CD14-positive monocyte (primary cell): Measurements from ENCODE around the gene GCC2. TPM values are rescaled to one million over a fixed set of nuclear protein-coding genes. Genes with fewer than 3 reads are reported as not detected.
"Not testable (repeated sequence)": the region's sequence is repeated elsewhere in the genome, so short reads cannot be mapped to it uniquely, and the experiment has no call there.

Experiments used
- DNase-seq, 3 donors: peaks; one replicate each; pipeline ENCODE4 v3.0.0-alpha.2; 2011 to 2022
- H2AFZ ChIP-seq: 2 replicates; pipeline ENCODE4 v1.6.0; 2012; ENCODE audit warnings: mild to moderate bottlenecking, low read depth, low read length, inconsistent platforms; ENCODE audit not compliant: insufficient read depth, poor library complexity, severe bottlenecking
- H3K27ac ChIP-seq, 2 donors: 1 replicate in 1 of 2; 2 replicates in 1 of 2; pipeline ENCODE4 v1.5.1; 2012 to 2013; ENCODE audit warnings: low read length in 2 of 2, control low read depth in 1 of 2, inconsistent platforms in 1 of 2, low read depth in 1 of 2, mild to moderate bottlenecking in 1 of 2
- H3K27me3 ChIP-seq, 2 donors: one replicate each; pipeline versions ENCODE4 v1.6.0 to v1.6.1; 2011 to 2013; ENCODE audit warnings: low read length in 2 of 2; ENCODE audit not compliant: control insufficient read depth in 2 of 2, insufficient read depth in 2 of 2
- H3K36me3 ChIP-seq, 2 donors: replicated peaks in 1 of 2; 1 replicate in 1 of 2; 2 replicates in 1 of 2; pipeline versions ENCODE4 v1.5.1 to v1.6.1; 2012 to 2013; ENCODE audit warnings: low read length in 2 of 2, control low read depth in 1 of 2, inconsistent platforms in 1 of 2, mild to moderate bottlenecking in 1 of 2; ENCODE audit not compliant: insufficient read depth in 2 of 2, control insufficient read depth in 1 of 2
- H3K4me1 ChIP-seq, 2 donors: 1 replicate in 1 of 2; 2 replicates in 1 of 2; pipeline versions ENCODE4 v1.5.1 to v1.6.1; 2012 to 2013; ENCODE audit warnings: low read length in 2 of 2, control low read depth in 1 of 2, inconsistent platforms in 1 of 2, mild to moderate bottlenecking in 1 of 2, moderate library complexity in 1 of 2; ENCODE audit not compliant: insufficient read depth in 2 of 2, control insufficient read depth in 1 of 2
- H3K4me2 ChIP-seq: replicated peaks from 2 replicates; pipeline ENCODE3; 2012; ENCODE audit warnings: low read length, moderate library complexity, mild to moderate bottlenecking; ENCODE audit not compliant: poor library complexity, severe bottlenecking; ENCODE audit errors: extremely low read depth
- H3K4me3 ChIP-seq, 3 experiments: fragments of 200-600 bp in 1 of 3; sonication (generic) in 1 of 3; replicated peaks in 1 of 3; 1 replicate in 2 of 3; 2 replicates in 1 of 3; pipeline ENCODE4 v1.5.1; 2011 to 2013; ENCODE audit warnings: low read length in 3 of 3, mild to moderate bottlenecking in 3 of 3, control low read depth in 2 of 3, low read depth in 2 of 3, inconsistent platforms in 1 of 3, moderate library complexity in 1 of 3
- H3K79me2 ChIP-seq: 2 replicates; pipeline ENCODE4 v1.6.0; 2012; ENCODE audit warnings: mild to moderate bottlenecking, control low read depth, inconsistent platforms, low read length, moderate library complexity; ENCODE audit not compliant: insufficient read depth
- H3K9ac ChIP-seq: 2 replicates; pipeline ENCODE4 v1.6.0; 2017; ENCODE audit warnings: low read length, mild to moderate bottlenecking; ENCODE audit not compliant: insufficient read depth, poor library complexity, severe bottlenecking
- H3K9me3 ChIP-seq, 2 donors: replicated peaks in 1 of 2; 1 replicate in 1 of 2; 2 replicates in 1 of 2; pipeline versions ENCODE4 v1.5.1 to v1.6.1; 2012 to 2013; ENCODE audit warnings: low read length in 2 of 2, control low read depth in 1 of 2; ENCODE audit not compliant: control insufficient read depth in 1 of 2, insufficient read depth in 1 of 2
- H4K20me1 ChIP-seq: 2 replicates; pipeline ENCODE4 v1.6.0; 2012; ENCODE audit warnings: mild to moderate bottlenecking, low read length, control low read depth, moderate library complexity; ENCODE audit not compliant: insufficient read depth
- H3K27ac Mint-ChIP-seq, 7 donors: one replicate each; pipeline ENCODE4 v1.8.0; 2020; ENCODE audit warnings: mild to moderate bottlenecking in 7 of 7, mixed read lengths in 7 of 7, moderate library complexity in 6 of 7, inconsistent platforms in 2 of 7
- H3K27me3 Mint-ChIP-seq, 3 donors: one replicate each; pipeline ENCODE4 v1.8.0; 2021 to 2022; ENCODE audit warnings: low read depth in 3 of 3, mild to moderate bottlenecking in 3 of 3, mixed read lengths in 3 of 3, moderate library complexity in 3 of 3, inconsistent platforms in 1 of 3
- H3K36me3 Mint-ChIP-seq, 2 donors: one replicate each; pipeline ENCODE4 v1.8.0; 2020; ENCODE audit warnings: mixed read lengths in 2 of 2, inconsistent platforms in 1 of 2, mild to moderate bottlenecking in 1 of 2
- H3K4me1 Mint-ChIP-seq: one replicate; pipeline ENCODE4 v1.8.0; 2020; ENCODE audit warnings: mild to moderate bottlenecking, mixed read lengths
- H3K4me3 Mint-ChIP-seq, 2 donors: one replicate each; pipeline ENCODE4 v1.8.0; 2020; ENCODE audit warnings: mild to moderate bottlenecking in 2 of 2, mixed read lengths in 2 of 2, moderate library complexity in 1 of 2
- H3K9me3 Mint-ChIP-seq, 7 donors: one replicate each; pipeline ENCODE4 v1.8.0; 2020 to 2022; ENCODE audit warnings: mixed read lengths in 7 of 7, mild to moderate bottlenecking in 6 of 7, moderate library complexity in 6 of 7, inconsistent platforms in 2 of 7
- WGBS: methylation state at CpG from one replicate; pipeline ENCODE4 v1.1.5; 2013; ENCODE audit warnings: missing lambda C conversion rate; ENCODE audit not compliant: insufficient coverage; 5-methylcytosine and 5-hydroxymethylcytosine counted together
- intact Hi-C, 2 donors: fragments of 100-400 bp; cut with micrococcal nuclease; formaldehyde crosslinking; loops; one replicate each; pipeline versions ENCODE4 v1.15.0 to v1.15.1; 2023
- polyA plus RNA-seq, 3 donors: library from polyadenylated mRNA; depleted of rRNA in 1 of 3; unstranded in 2 of 3; stranded (reverse) in 1 of 3; fragments of 300-500 nt in 2 of 3; fragments of >200 nt in 1 of 3; fragmentation: Illumina TruSeq in 2 of 3; gene quantifications; 1 replicate in 2 of 3; 2 replicates in 1 of 3; pipeline ENCODE4 v1.2.3, GENCODE V29; 2012 to 2021
- TF ChIP-seq, protein P1 (sequence below): fragments of 200-600 bp; IDR thresholded peaks from one replicate; pipeline ENCODE4 v1.8.0; 2022; ENCODE audit warnings: antibody characterized with exemption, mild to moderate bottlenecking

Gene GCC2
- polyA plus RNA-seq, 3 donors: 6.0 to 13.7 (median 6.6) TPM

DNA sequence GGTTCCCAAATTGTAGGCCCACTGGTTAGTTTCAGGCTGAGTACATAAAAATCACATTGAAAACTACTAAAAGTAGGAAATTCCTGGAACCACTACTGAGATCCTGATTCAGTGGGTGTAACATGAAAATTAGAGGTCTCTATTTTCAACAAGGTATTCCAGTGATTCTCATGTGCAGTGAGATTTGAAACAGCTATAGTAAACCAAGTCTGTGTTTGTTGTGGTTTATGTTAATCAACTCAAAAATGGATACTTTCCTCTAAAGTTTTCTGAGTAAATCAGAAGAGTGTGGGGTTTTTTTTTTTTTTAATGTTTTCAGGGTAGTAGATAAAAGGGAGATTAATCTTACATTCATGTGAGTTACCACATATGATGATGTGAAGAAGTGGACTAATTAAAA, 42.8 kb downstream of the GCC2 start:
- H3K9me3 ChIP-seq: no peaks in the 10 kb centered on the region
- Mint-ChIP-seq H3K4me1 (no peaks in the 10 kb centered on the region), H3K36me3 (peaks cover 59 to 78% of the 10 kb centered on the region in 2 donors), H3K9me3 (no peaks in the 10 kb centered on the region), H3K4me3 (no peak overlapping the region), H3K27me3 (no peaks in the 10 kb centered on the region), H3K27ac (no peak overlapping the region)
- TF ChIP-seq, protein P1, sequence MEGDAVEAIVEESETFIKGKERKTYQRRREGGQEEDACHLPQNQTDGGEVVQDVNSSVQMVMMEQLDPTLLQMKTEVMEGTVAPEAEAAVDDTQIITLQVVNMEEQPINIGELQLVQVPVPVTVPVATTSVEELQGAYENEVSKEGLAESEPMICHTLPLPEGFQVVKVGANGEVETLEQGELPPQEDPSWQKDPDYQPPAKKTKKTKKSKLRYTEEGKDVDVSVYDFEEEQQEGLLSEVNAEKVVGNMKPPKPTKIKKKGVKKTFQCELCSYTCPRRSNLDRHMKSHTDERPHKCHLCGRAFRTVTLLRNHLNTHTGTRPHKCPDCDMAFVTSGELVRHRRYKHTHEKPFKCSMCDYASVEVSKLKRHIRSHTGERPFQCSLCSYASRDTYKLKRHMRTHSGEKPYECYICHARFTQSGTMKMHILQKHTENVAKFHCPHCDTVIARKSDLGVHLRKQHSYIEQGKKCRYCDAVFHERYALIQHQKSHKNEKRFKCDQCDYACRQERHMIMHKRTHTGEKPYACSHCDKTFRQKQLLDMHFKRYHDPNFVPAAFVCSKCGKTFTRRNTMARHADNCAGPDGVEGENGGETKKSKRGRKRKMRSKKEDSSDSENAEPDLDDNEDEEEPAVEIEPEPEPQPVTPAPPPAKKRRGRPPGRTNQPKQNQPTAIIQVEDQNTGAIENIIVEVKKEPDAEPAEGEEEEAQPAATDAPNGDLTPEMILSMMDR: no peak
- DNase-seq: no peak
- H3K79me2 ChIP-seq: no peaks in the 10 kb centered on the region
- intact Hi-C loops: no loop called here
- no peaks in the 10 kb centered on the region for H4K20me1 ChIP-seq
- H3K9ac ChIP-seq: no peak overlapping the region
- H3K4me3 ChIP-seq: no peak overlapping the region
- H3K4me2 ChIP-seq: no peak overlapping the region
- H3K4me1 ChIP-seq: no peaks in the 10 kb centered on the region
- H3K36me3 ChIP-seq: peaks cover 59 to 96% of the 10 kb centered on the region in 2 donors
- no peak overlapping the region for H2AFZ ChIP-seq
- H3K27me3 ChIP-seq: no peaks in the 10 kb centered on the region
- H3K27ac ChIP-seq: no peak overlapping the region

- Mint-ChIP-seq H3K4me1 (no peaks in the 10 kb centered on the region), H3K27me3 (no peaks in the 10 kb centered on the region), H3K36me3 (peaks cover 61 to 77% of the 10 kb centered on the region in 2 donors), H3K4me3 (no peak overlapping the region), H3K27ac (no peak overlapping the region), H3K9me3 (no peaks in the 10 kb centered on the region)
- H3K9ac ChIP-seq: no peak overlapping the region
- H3K4me3 ChIP-seq: no peak overlapping the region
- no peaks in the 10 kb centered on the region for H3K79me2 ChIP-seq
- intact Hi-C loops: no loop called here
- no peaks in the 10 kb centered on the region for H3K27me3 ChIP-seq
- no peak for DNase-seq
- peaks cover 54 to 96% of the 10 kb centered on the region in 2 donors for H3K36me3 ChIP-seq
- H3K4me2 ChIP-seq: no peak overlapping the region
- H3K27ac ChIP-seq: no peak overlapping the region
- TF ChIP-seq, protein P1: no peak
- no peak overlapping the region for H2AFZ ChIP-seq
- no peaks in the 10 kb centered on the region for H3K4me1 ChIP-seq
- no peaks in the 10 kb centered on the region for H4K20me1 ChIP-seq
- WGBS: no CpG with 5 or more reads among the region's 4 CpGs
- no peaks in the 10 kb centered on the region for H3K9me3 ChIP-seq
Observed at GRCh38 chr2:108492364-108492763, 43.4 kb downstream of the GCC2 start.

GRCh38 chr2:108496167-108496566, 47.2 kb downstream of the GCC2 start:
- H3K27me3 Mint-ChIP-seq, H3K9me3 Mint-ChIP-seq, H3K4me2 ChIP-seq, intact Hi-C loops, H4K20me1 ChIP-seq, H3K27ac ChIP-seq, H3K4me3 Mint-ChIP-seq, H2AFZ ChIP-seq, H3K9me3 ChIP-seq, H3K27ac Mint-ChIP-seq, H3K9ac ChIP-seq, H3K27me3 ChIP-seq, H3K4me3 ChIP-seq, H3K79me2 ChIP-seq, H3K4me1 ChIP-seq, DNase-seq, H3K4me1 Mint-ChIP-seq: not testable (repeated sequence)
- H3K36me3 ChIP-seq: peaks cover 26 to 80% of the 10 kb centered on the region in 2 donors
- H3K36me3 Mint-ChIP-seq: peaks cover 59 to 62% of the 10 kb centered on the region in 2 donors
- WGBS: no CpG with 5 or more reads among the region's 3 CpGs
